C4-2B (cell line): Measurements from ENCODE around the gene SPIN2B.

ENCODE experiments used
- ZFX ChIP-seq: fragments of 450-650 bp; IDR thresholded peaks from 2 replicates; pipeline ENCODE4 v1.6.1; 2017
- TF ChIP-seq, protein P1 (sequence below): fragments of 450-650 bp; conservative IDR thresholded peaks from 2 replicates; pipeline ENCODE4 v1.5.1; 2017; ENCODE audit warnings: mild to moderate bottlenecking

DNA sequence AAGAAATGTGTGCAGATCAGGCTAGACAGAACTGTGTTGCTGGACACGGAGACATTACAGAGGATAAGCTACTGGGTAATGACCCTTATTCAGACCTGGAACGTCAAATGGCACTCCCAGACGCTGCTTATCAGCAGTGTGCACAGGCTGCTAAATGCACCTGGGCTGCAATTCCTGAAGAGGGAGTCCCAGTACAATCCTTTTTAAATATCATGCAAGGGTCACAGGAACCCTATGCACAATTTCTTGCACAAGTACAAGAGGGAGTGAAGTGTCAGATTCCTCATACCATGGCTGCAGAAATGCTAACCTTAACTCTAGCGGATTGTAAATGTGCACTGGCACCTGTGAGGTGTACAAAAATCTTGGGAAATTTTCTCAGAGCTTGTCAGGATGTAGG, 16.9 kb downstream of the SPIN2B start:
- TF ChIP-seq, protein P1, sequence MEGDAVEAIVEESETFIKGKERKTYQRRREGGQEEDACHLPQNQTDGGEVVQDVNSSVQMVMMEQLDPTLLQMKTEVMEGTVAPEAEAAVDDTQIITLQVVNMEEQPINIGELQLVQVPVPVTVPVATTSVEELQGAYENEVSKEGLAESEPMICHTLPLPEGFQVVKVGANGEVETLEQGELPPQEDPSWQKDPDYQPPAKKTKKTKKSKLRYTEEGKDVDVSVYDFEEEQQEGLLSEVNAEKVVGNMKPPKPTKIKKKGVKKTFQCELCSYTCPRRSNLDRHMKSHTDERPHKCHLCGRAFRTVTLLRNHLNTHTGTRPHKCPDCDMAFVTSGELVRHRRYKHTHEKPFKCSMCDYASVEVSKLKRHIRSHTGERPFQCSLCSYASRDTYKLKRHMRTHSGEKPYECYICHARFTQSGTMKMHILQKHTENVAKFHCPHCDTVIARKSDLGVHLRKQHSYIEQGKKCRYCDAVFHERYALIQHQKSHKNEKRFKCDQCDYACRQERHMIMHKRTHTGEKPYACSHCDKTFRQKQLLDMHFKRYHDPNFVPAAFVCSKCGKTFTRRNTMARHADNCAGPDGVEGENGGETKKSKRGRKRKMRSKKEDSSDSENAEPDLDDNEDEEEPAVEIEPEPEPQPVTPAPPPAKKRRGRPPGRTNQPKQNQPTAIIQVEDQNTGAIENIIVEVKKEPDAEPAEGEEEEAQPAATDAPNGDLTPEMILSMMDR = no peak
- no peak for TF ChIP-seq ZFX
